Stimulated activated CD8-positive, alpha-beta memory T cell treated with anti-CD3 and anti-CD28 coated beads, Interleukin-4, amount 100 ng/mL, for 1 hour (primary cell): ENCODE measurements around the gene CFAP97D1.
"Not testable (repeated sequence)": the region's sequence is repeated elsewhere in the genome, so short reads cannot be mapped to it uniquely, and the experiment has no call there.

Experiments
- DNase-seq, 2 donors: peaks; one replicate each; pipeline ENCODE4 v3.0.0-alpha.2; 2020; ENCODE audit warnings: low read depth in 2 of 2, low spot score in 1 of 2

CFAP97D1 gene

DNA sequence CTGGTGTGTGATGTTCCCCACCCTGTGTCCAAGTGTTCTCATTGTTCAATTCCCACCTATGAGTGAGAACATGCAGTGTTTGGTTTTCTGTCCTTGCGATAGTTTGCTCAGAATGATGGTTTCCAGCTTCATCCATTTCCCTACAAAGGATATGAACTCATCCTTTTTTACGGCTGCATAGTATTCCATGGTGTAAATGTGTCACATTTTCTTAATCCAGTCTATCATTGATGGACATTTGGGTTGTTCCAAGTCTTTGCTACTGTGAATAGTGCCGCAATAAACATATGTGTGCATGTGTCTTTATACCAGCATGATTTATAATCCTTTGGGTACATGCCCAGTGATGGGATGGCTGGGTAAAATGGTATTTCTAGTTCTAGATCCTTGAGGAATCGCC lies 12.4 kb downstream of the CFAP97D1 start:
- not testable (repeated sequence) for DNase-seq

DNA sequence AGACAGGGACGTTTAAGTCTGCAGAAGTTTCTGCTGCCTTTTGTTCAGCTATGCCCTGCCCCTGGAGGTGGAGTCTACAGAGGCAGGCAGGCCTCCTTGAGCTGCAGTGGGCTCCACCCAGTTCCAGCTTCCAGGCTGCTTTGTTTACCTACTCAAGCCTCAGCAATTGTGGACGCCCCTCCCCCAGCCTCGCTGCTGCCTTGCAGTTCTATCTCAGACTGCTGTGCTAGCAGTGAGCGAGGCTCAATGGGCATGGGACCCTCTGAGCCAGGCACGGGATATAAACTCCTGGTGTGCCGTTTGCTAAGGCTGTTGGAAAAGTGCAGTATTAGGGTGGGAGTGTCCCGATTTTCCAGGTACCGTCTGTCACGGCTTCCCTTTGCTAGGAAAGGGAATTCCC lies 17.8 kb downstream of the CFAP97D1 start:
- DNase-seq = not testable (repeated sequence)

DNA sequence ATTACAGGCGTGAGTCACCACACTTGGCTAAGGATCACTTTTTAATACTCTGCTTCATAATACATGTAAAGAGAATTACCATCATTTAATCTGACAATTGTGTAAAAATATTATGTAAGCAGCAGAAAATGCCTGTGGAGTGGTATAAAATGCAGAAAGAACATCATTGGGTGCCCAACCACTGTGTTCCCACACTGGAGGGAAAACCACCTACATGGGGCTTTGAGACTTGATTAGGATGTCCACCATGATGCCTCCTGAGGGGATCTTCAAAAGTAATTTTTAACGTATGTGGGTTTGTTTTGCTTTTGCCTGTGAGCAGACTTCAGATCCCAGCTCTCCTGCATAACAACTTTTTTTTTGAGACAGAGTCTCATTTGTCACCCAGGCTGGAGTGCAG lies 18.8 kb downstream of the CFAP97D1 start:
- DNase-seq = no peak

DNA sequence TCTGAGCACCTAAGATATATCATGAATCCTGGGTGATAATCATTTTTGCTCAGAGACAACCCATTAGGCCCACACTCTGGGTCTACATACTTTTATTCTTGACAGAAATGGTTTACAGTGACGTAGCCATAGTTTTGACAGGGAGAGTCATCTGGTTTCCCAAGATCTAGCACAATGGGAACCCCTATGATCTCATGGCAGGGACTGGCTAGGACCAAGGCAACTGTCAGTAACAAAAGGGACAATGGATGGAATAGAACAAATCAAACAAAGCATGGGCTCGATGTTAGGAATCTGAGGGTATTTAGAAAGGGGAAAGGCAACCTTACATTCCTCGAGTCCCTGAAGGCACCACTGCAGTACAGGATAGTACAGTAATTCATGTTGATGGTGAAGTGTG lies 20.5 kb downstream of the CFAP97D1 start:
- no peak for DNase-seq

DNA sequence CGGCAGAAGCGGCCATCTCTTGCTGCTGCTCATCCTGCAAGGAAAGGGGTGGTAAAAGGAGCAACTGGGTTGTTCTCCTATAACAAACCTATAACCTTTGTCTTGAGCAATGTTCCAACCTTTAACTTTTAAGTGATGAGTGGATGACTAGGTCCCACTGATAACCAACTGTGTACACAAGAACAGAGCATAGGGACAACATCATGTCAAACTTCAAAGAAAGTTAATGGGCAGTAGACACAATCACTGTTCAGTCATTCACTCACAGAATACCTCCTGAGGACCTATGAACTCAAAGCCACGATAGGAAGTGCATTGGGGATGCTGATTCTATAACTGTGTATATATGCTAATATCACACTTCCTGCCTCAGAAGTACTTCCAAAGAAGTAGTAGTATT lies 21.6 kb downstream of the CFAP97D1 start:
- no peak for DNase-seq

DNA sequence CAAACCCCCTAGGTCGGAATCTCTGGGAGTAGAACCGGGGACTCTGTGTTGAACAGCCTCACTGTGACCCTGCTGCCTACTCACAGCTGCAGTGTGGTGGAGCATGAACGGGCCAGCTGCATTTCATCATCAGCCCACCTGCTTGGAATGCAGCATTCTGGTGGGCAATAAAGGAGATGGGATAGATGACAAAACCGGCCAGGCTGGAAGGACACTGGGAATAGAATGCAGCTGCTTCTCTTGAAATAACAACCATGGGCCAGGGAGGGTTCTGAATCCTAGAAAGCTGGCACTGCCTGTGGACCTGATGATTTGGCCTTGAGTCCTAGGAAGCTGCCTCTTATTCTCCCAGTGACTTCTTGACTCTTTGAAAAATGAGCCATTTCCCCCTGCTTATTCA lies 23.5 kb downstream of the CFAP97D1 start:
- DNase-seq = no peak

DNA sequence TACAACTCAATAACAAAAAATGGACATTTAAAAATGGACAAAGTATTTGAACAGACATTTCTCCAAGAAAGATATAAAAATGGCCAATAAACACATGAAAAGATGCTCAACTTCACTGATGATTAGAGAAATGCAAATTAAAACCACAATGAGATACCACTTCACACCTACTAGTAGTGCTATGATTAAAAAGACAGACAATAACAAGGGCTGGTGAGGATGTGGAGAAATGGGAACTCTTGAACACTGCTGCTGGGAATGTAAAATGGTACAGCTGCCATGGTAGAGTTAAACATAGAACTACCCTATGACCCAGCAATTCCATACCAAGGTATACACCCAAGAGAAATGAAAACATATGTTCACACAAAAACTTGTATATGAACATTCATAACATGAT lies 24.9 kb downstream of the CFAP97D1 start:
- no peak for DNase-seq

DNA sequence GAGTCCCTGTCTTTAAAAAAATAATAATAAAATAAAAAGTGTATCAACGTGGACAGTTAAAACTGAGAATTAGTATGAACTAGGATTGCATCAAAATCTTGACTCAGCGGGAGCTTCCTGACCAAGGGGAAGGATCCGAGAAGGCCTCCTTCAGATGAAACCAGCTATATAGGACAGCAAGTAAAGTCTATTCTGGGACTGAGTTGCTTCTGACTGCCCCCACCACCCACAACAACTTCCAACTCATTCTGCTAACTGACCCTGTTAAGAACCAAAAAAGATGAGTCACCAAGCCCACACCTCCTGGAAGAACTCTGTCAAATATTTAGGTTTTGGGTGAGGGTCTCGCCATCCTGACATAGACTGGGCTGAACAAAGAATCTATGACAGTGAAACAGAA lies 27.8 kb downstream of the CFAP97D1 start:
- no peak for DNase-seq

DNA sequence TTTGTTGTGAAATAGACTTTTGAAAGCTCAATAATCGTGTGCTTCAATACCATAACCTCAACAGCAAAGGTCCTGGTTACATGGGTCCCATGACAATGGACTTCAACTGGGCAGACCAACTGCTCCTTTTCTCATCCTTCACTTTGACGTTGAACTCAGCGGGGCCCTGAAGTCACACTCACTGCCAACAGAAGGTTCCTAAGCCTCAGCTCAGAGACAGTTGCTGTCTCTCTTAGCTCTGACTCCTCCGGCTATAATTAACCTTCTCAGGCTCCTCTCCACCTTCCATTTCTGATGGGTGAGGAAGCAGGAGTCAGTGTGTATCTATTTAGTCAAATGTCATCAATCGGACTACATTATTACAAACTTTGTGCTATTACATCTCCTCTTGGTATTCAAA lies 28.9 kb downstream of the CFAP97D1 start:
- DNase-seq = no peak

DNA sequence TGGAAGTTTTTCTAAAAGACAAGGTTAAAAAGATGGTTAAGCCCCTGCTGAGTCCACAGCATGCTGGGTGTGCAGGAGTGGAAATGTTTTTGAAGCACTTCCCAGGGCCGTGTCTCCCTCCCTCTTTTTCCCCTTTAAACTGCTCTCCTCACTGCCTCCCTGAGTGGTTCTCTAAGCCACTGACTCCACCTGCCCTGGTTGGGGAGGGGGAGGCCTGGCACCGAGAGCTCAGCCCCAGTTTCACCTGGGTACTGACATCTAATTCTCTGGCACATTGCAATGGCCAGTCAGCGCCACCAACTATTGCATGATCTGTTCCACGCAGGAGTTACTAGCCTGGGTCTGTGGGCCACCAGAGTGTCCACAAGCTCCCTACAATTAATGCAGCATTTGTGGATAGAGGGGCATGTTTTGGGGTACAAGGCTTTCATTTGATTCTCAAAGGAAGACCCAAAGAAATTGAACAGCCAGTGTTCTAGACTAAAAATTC lies 30.0 kb downstream of the CFAP97D1 start:
- DNase-seq = no peak

DNA sequence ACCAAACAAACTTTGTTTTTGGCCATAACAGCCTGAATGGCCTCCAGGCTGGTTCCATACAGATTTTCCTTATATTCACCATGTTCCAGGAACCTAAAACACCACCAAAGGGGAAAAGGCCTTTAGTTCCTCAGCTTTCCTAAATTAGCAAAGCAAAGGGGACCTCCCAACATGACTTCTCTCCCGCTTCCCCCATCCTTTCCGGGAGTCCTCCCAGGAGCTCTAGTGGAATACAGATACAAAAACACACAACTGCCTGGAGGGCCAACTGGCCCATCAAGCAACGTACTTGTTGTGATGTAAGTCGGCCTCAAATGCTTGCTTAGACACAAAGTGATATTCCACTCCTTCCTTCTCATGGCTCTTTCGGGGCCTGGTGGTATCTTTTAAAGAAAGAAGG lies 30.6 kb downstream of the CFAP97D1 start:
- no peak for DNase-seq

DNA sequence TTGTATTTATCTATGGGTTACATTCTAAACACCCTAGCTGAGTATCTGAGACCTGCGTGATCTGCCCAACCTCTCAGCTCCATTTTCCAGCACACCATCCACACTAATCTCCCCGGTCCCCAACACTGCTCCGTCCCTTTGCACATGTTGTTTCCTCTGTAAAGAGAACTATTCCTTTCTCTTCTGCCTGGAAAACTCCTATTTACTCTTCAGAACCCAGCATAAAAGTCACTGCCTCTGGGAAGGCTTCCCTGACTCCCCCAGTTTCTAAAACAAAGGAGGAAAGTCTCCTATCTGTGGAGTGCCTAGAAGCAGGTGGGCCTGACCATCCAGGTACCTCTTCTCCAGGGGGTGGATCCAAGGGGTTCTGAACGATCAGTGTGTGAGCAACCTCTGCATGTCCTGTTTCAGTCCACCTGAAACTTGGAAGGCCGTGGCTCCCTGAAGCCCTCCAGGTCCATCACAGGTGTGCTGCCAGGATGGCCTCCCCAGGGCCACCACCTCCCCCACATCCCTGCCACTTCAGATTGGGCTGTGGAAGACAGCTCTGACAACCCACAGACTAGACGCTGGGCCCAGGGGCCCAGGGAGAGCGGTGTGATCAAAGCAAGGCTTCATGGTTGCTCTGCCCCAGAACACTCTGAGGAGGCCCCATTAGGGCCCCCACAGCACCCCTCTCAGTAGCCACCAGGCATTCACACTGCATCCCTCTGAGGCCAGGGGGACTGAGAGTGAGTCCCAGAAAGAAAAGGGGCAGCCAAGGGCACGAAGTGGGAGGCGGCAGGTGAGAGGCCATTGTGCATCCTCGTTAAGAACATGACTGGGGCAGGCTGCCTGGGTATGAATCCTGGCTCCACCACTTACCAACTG lies 32.4 kb downstream of the CFAP97D1 start:
- no peak for DNase-seq

DNA sequence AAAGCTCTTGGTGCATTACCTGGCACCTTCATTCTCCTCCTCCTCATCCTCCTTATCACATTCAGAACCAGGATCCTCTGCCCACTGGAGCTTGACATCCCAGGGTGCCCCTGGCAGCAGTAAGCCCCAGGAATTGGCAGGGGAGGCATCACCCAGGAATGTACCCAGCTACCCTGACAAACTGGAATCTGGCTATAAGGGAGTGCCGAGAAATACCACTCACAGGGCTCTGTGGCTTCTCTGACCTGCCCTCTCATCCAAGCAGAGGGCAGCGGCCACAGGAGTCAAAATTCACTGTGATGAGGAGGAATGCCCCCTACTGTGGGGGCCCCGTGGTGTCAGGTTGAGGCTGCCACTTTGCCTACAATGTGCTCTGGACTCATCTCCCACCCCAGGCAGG lies 33.2 kb downstream of the CFAP97D1 start:
- no peak for DNase-seq

DNA sequence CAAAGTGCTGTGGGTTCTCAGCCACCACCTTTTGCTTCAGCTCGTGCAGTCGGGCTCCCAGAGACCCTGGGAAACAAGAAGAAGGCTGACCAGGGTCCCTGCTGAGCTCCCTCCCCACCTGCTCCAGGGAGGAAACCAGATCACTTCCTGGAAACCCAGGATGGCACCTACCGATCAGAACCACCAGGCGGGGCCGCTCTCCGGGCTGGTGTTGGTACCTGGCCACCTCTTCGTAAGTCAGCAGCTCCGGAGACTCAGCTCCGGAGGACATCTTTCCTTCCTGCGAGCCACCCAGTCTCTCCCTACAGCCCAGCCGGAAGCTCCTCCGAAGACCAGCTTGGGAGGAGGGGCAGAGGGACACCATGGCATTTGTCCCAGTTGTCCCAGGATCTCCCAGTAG lies 33.8 kb downstream of the CFAP97D1 start:
- no peak for DNase-seq

DNA sequence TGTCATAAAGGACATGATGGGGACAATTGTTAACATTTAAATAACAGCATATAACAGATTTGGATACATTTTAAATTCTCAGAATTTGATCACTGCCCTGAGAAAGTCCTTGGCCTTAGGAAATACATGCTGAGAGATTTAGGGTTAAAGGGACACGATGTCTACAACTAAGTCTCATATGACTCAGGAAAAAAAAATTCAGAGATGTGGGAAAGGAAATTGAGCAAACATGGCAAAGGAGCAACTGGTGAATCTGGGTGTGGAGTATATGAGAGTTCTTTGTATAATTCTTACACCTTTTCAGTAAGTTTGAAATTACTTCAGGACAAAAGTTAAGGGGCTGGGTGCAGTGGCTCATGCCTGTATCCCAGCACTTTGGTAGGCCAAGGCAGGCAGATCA lies 34.5 kb downstream of the CFAP97D1 start:
- no peak for DNase-seq

DNA sequence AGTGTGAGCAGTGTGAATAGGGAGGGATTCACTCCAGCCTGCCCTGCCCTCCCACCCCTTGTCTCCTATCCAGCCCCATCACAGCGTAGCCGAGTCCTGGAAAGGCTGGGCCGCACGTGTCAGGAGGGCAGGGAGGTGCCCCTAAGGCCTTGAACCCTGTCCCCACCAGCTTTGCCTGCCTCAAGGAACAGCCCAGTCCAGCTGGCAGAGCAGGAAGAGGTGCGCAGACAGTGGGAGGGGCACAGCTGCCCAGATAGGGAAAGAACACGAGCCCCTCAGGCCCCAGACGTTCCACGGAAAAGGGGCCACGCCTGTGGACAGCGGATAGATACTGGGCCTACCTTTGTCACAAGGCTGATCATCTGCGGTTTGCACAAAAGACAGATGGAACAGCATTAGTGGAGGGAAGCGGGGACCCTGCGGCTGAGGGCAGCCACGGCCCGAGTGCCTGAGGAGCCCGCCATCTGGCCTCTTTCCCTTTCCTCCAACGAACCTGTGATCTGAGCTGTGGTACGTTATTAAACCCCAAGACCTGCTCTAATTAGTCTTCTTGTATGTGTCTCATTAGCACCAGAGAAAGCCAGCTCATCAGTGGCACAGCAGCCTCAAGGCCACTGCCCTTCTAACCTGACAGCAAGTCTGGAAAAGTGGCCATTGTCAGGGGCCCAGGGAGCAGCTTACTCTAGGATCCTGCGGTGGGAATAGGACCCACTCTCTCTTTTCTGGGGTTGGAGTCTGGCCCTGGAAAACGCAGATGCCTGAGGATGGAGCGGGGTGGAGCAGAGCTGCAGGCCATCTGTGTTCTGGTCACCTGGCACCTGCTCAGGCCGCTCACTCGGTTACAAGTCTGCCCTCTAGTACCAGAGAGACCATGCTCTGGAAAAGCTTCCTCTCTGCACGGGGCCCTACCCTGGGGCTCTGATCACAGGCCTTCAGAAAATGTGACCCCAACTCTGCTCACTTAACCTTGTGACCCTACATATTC lies 36.4 kb downstream of the CFAP97D1 start:
- DNase-seq = no peak

DNA sequence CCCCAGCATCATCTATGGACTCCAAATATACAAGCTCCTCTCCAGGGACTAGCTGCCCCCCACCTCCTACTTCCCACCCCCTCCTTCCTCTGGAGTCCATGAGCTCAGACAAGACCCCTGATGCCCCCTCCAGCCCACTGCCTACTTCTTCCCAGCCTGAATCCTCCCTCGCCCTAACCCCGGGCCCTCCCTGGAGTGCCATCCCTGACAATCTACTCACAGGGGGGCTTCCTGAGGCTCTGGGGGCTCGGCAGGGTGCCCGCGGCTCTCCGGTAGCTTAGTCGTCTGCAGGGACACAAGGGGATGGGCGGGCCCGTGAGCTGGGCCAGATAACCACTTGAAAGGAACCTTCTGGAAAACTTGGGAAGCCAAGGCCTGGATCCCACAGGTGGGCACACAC lies 37.6 kb downstream of the CFAP97D1 start:
- DNase-seq = no peak

DNA sequence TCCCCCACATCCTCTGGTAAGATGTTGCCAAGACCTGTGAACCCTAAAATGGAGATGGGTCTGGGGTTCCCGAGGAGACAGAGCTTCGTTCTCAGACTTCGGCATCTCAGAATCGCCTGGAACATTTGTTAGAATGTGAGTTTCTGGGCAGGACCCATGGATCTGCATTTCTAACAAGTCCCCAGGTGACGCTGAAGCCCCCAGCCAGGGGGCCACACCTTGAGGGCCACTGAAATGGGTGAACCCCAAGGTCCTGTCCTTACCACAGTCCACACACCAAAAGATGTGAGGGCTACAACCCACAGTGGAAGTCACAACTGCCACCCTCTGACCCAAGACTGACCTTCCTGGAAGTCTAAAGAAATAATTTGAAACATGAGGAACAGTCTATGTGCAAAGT lies 38.7 kb downstream of the CFAP97D1 start:
- no peak for DNase-seq

DNA sequence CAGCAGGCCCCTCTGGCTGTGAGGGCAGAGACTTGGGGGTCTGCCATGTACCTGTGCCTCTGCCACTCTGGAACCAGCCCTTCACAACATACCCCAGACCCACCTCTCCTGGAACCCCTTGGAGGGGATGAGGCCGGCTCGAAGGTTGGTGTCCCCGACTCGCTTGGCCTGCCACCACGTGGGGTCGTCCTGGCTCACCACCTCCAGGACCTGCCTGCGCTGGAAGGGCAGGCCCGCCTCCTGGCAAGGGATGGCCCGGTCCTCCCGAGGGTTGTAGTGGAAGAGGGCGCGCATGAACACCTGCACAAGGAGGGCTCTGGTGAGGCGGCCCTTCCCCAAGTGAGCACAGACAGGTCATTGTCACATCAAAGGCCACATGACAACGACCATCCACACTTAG lies 40.5 kb downstream of the CFAP97D1 start:
- DNase-seq = no peak

DNA sequence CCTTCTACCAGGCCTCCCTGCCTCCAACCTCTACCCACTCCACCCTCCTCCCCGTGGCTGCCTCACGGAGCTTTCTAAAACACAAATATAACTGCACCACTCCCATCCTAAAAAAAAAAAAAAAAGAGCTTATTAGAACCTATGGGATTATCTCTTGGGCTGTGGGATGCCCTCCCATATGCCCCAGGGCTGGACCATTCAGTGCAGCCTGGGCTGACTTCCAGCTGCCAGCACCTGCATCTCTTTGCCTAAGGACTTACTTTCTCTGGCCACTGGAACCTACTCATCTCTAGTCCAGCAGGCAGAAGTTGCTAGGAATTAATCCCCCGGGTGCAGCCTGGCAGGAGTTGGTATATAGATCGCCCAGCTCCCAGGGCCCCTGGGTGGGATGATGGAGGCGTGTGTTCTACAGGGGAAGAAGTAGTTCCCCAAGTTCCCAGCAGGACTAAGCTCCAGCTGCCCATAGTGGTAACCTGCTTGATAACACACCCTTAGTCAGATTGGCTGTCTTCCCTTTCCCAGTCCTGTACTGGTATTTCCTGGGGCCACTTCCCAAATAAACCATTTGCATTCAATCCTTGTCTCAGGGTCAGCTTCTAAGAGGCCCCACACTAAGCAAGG lies 42.4 kb downstream of the CFAP97D1 start:
- DNase-seq = no peak

DNA sequence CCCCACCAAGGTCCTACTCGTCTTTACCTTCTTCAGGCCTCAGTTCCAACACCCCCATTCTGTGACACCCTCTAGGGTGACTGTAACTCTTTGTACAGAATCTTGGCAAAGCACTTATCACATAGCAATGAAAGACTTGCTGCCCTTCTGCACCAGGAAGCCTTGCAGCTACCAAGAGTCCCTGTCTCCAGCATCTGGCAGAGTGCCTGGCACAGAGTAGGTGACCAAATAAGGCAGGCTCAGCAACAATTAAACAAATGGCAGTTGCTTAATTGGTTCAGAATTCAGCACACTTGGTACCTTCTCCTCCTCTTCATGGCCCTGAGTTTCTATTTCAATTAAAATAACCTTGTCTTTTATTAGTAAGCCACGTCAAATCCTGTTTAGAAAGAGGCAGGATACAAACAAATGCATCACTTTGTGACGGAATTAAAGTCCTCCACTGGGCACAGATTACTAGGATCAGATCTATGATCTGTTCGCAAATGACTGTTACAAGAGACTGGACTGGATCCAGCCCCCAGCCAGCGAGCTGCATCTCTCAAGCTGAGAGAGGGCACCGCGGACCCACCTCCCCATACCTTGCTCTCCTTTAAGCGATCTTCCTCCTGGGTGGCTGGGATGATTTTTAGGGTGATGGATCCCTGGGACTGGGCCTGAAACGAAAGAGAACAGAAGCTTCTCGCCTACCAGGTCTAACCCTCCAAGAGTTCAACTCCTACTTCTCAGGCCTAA lies 43.3 kb downstream of the CFAP97D1 start:
- DNase-seq = no peak
